B cell (primary cell): ENCODE data around the gene ZNF267. TPM values are rescaled to one million over a fixed set of nuclear protein-coding genes. Genes with fewer than 3 reads are reported as not detected.

Experiments used
- ATAC-seq: fragments of 200-7000 bp; cut with Tn5 transposase; one replicate; pipeline ENCODE4 v1.10.0; 2021; ENCODE audit warnings: low read depth, mild to moderate bottlenecking, moderate number of reproducible peaks, moderate library complexity
- CTCF ChIA-PET: fragments of 350-600 bp; sonication (Branson Sonifier 250); formaldehyde crosslinking; loops from one replicate; lab custom pipeline; 2021; ENCODE audit warnings: antibody characterized with exemption, inconsistent platforms; lab: Charles Lee
- POLR2A ChIA-PET: fragments of 350-600 bp; sonication (Branson Sonifier 250); formaldehyde crosslinking; loops from one replicate; lab custom pipeline; 2021; ENCODE audit warnings: antibody characterized with exemption; lab: Charles Lee
- DNase-seq: peaks from one replicate; pipeline ENCODE4 v3.0.0; 2013
- H2AFZ ChIP-seq: 2 replicates; pipeline ENCODE4 v1.6.1; 2012; ENCODE audit warnings: mild to moderate bottlenecking, low read depth, low read length; ENCODE audit not compliant: insufficient read depth, poor library complexity, severe bottlenecking
- H3K27ac ChIP-seq, 2 donors: 1 replicate in 1 of 2; 2 replicates in 1 of 2; pipeline ENCODE4 v1.5.1; 2012 to 2013; ENCODE audit warnings: low read length in 2 of 2, mild to moderate bottlenecking in 2 of 2, moderate library complexity in 1 of 2
- H3K27me3 ChIP-seq, 4 experiments: fragments of 200-600 bp in 1 of 4; sonication (generic) in 1 of 4; replicated peaks in 1 of 4; 1 replicate in 2 of 4; 2 replicates in 2 of 4; pipeline versions ENCODE4 v1.6.1 to v1.7.0; 2013 to 2016; ENCODE audit warnings: low read length in 3 of 4, mild to moderate bottlenecking in 2 of 4, mixed read lengths in 1 of 4, moderate library complexity in 1 of 4; ENCODE audit not compliant: insufficient read depth in 4 of 4, control insufficient read depth in 3 of 4; ENCODE audit errors: control extremely low read depth in 1 of 4
- H3K36me3 ChIP-seq, 2 experiments: replicated peaks in 1 of 2; 1 replicate in 1 of 2; 2 replicates in 1 of 2; pipeline versions ENCODE4 v1.6.1 to v1.7.1; 2013; ENCODE audit warnings: low read length in 1 of 2; ENCODE audit not compliant: insufficient read depth in 2 of 2, control insufficient read depth in 1 of 2; ENCODE audit errors: control extremely low read depth in 1 of 2, extremely low read depth in 1 of 2
- H3K4me1 ChIP-seq, 2 donors: fragments of 200-600 bp in 1 of 2; sonication (generic) in 1 of 2; 1 replicate in 1 of 2; 2 replicates in 1 of 2; pipeline versions ENCODE4 v1.5.1 to v1.6.1; 2013 to 2017; ENCODE audit warnings: low read length in 2 of 2; ENCODE audit not compliant: control insufficient read depth in 2 of 2, insufficient read depth in 2 of 2
- H3K4me2 ChIP-seq: replicated peaks from 2 replicates; pipeline ENCODE3; 2012; ENCODE audit warnings: mild to moderate bottlenecking, low read depth, low read length; ENCODE audit not compliant: poor library complexity, severe bottlenecking
- H3K4me3 ChIP-seq, 5 experiments: fragments of 200-600 bp in 1 of 5; sonication (generic) in 1 of 5; 1 replicate in 3 of 5; 2 replicates in 2 of 5; pipeline versions ENCODE4 v1.5.1 to v1.7.0; 2011 to 2016; ENCODE audit warnings: low read length in 4 of 5, mild to moderate bottlenecking in 4 of 5, low read depth in 2 of 5, control low read depth in 1 of 5, moderate library complexity in 1 of 5; ENCODE audit not compliant: insufficient read depth in 1 of 5; ENCODE audit errors: control extremely low read depth in 1 of 5, extremely low read depth in 1 of 5
- H3K79me2 ChIP-seq: fragments of 200-600 bp; sonication (generic); one replicate; pipeline ENCODE4 v1.6.0; 2016; ENCODE audit warnings: low read length; ENCODE audit not compliant: control insufficient read depth, insufficient read depth
- H3K9ac ChIP-seq: fragments of 200-600 bp; sonication (generic); 2 replicates; pipeline ENCODE4 v1.6.1; 2017; ENCODE audit warnings: mild to moderate bottlenecking, low read length, moderate library complexity
- H3K9me3 ChIP-seq, 3 donors: one replicate each; pipeline versions ENCODE4 v1.6.1 to v1.7.1; 2013; ENCODE audit warnings: low read length in 2 of 3; ENCODE audit not compliant: control insufficient read depth in 2 of 3, insufficient read depth in 1 of 3; ENCODE audit errors: control extremely low read depth in 1 of 3
- H4K20me1 ChIP-seq: 2 replicates; pipeline ENCODE4 v1.6.0; 2012; ENCODE audit warnings: mild to moderate bottlenecking, low read length; ENCODE audit not compliant: insufficient read depth, control insufficient read depth, poor library complexity, severe bottlenecking
- H3K27ac Mint-ChIP-seq: one replicate; pipeline ENCODE4 v1.8.0; 2021; ENCODE audit warnings: mixed read lengths
- H3K27me3 Mint-ChIP-seq: one replicate; pipeline ENCODE4 v1.8.0; 2021; ENCODE audit warnings: mixed read lengths
- H3K4me1 Mint-ChIP-seq: one replicate; pipeline ENCODE4 v1.8.0; 2021; ENCODE audit warnings: mixed read lengths
- H3K4me3 Mint-ChIP-seq: one replicate; pipeline ENCODE4 v1.8.0; 2021; ENCODE audit warnings: mixed read lengths
- H3K9me3 Mint-ChIP-seq: one replicate; pipeline ENCODE4 v1.8.0; 2022; ENCODE audit warnings: mixed read lengths; ENCODE audit not compliant: insufficient read depth
- CTCF ChIP-seq: fragments of 200-600 bp; IDR thresholded peaks from one replicate; pipeline ENCODE4 v1.8.0; 2022; ENCODE audit warnings: antibody characterized with exemption, mild to moderate bottlenecking
- EZH2 ChIP-seq: IDR thresholded peaks from 2 replicates; pipeline ENCODE4 v1.6.1; 2012; ENCODE audit warnings: borderline replicate concordance, low read depth, mild to moderate bottlenecking, moderate library complexity, low read length; ENCODE audit not compliant: insufficient read depth, poor library complexity, severe bottlenecking
- WGBS: methylation state at CpG from one replicate; pipeline ENCODE4 v1.1.5; 2013; ENCODE audit warnings: missing lambda C conversion rate; ENCODE audit not compliant: insufficient coverage; 5-methylcytosine and 5-hydroxymethylcytosine counted together
- intact Hi-C: fragments of 100-400 bp; cut with micrococcal nuclease; formaldehyde crosslinking; loops from one replicate; pipeline ENCODE4 v1.10.0; 2022
- polyA minus RNA-seq: library from RNA; depleted of rRNA, polyadenylated mRNA; stranded (reverse); fragments of >200 nt; gene quantifications from 2 replicates; pipeline ENCODE4 v1.2.3, GENCODE V29; 2012
- polyA plus RNA-seq: library from polyadenylated mRNA; depleted of rRNA; stranded (reverse); fragments of >200 nt; gene quantifications from 2 replicates; pipeline ENCODE4 v1.2.3, GENCODE V29; 2012
- total RNA-seq, 2 donors: library from RNA; stranded (reverse); fragments of 120-200 nt in 1 of 2; gene quantifications; 1 replicate in 1 of 2; 2 replicates in 1 of 2; pipeline versions ENCODE4 v1.2.3 to v1.2.4, GENCODE V29; 2013 to 2022

The ZNF267 gene
- 68.1 and 73.8 TPM in 2 replicates for total RNA-seq
- 38.2 TPM for total RNA-seq (2013)
- 8.6 and 11.9 TPM in 2 replicates for polyA plus RNA-seq
- 10.9 and 15.6 TPM in 2 replicates for polyA minus RNA-seq

DNA sequence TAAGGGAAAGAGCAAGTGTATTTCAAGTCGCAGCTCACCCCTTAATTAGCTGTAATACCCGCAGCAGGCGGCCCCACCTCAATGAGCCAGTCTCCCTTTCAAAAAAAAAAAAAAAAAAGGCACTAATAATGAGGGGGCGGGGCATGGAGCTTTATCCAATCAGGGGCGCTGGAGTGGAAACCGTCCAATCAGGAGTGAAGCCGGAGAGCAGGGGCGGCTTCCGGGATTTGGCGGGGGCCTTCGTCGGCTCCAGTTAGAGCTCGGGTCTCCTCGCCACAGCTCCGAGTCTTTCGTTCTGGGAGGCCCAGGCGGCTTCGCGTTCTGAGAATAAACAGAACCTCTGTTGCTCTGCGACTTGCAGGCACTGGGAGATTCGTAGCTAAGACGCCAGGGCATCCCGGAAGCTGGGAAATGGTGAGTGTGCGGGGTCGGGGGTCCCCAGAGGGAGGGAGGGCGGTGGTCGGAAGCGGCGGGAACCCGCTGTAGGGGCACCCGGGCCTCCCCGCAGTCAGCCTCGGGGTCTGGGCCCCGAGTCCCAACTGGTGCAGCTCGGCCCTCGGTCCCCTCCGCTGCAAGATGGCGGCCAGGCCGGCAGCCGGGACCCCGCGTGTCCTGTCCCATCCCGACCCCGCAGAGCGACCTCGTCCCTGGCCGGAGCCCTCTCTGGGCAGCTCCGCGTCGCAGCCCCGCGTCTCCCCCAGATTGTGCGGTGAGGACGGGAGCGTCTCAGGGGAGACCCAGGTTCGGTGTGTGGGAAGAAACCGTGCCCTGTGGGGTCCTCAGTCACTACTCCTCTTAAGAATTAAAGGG, at the start of gene ZNF267:
Gene ZNF267, plus strand, starts transcription at position 252 of the 810 bp plus-strand sequence. Its CDS starts 160 bp downstream, at position 412.
- peak within 1 kb of the TSS; percentile 97 for H3K27ac Mint-ChIP-seq
- TF ChIP-seq EZH2 (no peak), CTCF (no peak)
- peak within 1 kb of the TSS; percentile 64 for H2AFZ ChIP-seq
- H3K27me3 ChIP-seq, result no peaks in the 10 kb centered on the region
- peak within 1 kb of the TSS; percentile 81 for H3K4me2 ChIP-seq
- peak within 1 kb of the TSS; percentile 95 for H3K4me3 Mint-ChIP-seq
- H3K9me3 Mint-ChIP-seq, result no peaks in the 10 kb centered on the region
- H4K20me1 ChIP-seq, result peaks cover 42% of the 10 kb centered on the region
- H3K36me3 ChIP-seq, result peaks cover 0 to 9% of the 10 kb centered on the region in 2 experiments
- peaks cover 83% of the 10 kb centered on the region for H3K4me1 Mint-ChIP-seq
- CTCF ChIA-PET, result interaction anchor here (1.0 to 3.0 kb wide), 3 partner anchors 15 to 413 kb away, joined by 3 to 24 read pairs (median 4); no protein-coding TSS in a partner anchor
- H3K9ac ChIP-seq, result peak within 1 kb of the TSS; percentile 94
- intact Hi-C loops, result loop anchor here (5.0 to 10.0 kb wide), 4 partner anchors 161 to 689 kb away; partner anchors contain the start of gene FUS
- ATAC-seq (peak; percentile 74), DNase-seq (peak; percentile 94)
- peak within 1 kb of the TSS; percentile 89 to 92 for H3K27ac ChIP-seq
- H3K4me1 ChIP-seq, result peaks cover 58 to 66% of the 10 kb centered on the region in 2 donors
- under 1% methylated on average over 51 of the region's 57 CpGs for WGBS
- POLR2A ChIA-PET, result interaction anchor here (1.4 to 1.9 kb wide), 4 partner anchors 161 to 800 kb away, joined by 3 to 7 read pairs (median 4); partner anchors contain the start of genes ARMC5, FUS, ZNF646 and ZNF668
- H3K79me2 ChIP-seq, result peaks cover 59% of the 10 kb centered on the region
- no peaks in the 10 kb centered on the region for H3K27me3 Mint-ChIP-seq
- peak within 1 kb of the TSS; percentile 79 to 99 (median 84) for H3K4me3 ChIP-seq
- no peaks in the 10 kb centered on the region for H3K9me3 ChIP-seq

DNA sequence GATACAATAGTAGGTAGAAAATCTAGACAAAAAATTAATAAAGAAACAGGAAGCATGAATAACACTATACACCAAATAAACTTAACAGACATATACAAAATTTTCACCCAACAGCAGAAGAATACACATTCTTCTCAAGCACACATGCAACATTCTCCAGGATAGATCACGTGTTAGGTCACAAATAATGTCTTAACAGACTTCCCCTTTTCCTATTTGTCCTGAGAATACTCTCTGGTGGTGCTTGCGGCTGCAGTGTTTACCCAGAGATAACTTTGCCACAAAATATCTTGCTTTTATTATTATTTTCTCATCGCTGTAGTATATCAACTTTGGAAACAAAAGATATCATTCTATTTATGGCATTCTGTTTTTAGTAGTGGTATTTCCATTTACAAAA, 40.6 kb upstream of the ZNF267 start:
- no peak overlapping the region for H3K27ac ChIP-seq
- 0% methylated on average over 1 of the region's 3 CpGs for WGBS
- Mint-ChIP-seq H3K4me3 (no peak overlapping the region), H3K27ac (no peak overlapping the region), H3K9me3 (peaks cover 5% of the 10 kb centered on the region), H3K4me1 (no peaks in the 10 kb centered on the region), H3K27me3 (peaks cover 4% of the 10 kb centered on the region)
- H4K20me1 ChIP-seq, result no peaks in the 10 kb centered on the region
- H3K4me1 ChIP-seq, result no peaks in the 10 kb centered on the region
- no peak overlapping the region for H3K4me2 ChIP-seq
- H3K79me2 ChIP-seq, result no peaks in the 10 kb centered on the region
- CTCF ChIA-PET, result no interaction called here
- no peak overlapping the region for H3K4me3 ChIP-seq
- peaks cover 0 to 12% (median 4%) of the 10 kb centered on the region in 3 donors for H3K9me3 ChIP-seq
- TF ChIP-seq CTCF (no peak), EZH2 (no peak)
- no peak overlapping the region for H2AFZ ChIP-seq
- no peak overlapping the region for H3K9ac ChIP-seq
- H3K36me3 ChIP-seq, result no peaks in the 10 kb centered on the region
- H3K27me3 ChIP-seq, result no peaks in the 10 kb centered on the region
- intact Hi-C loops, result no loop called here
- no peak for ATAC-seq
- POLR2A ChIA-PET, result no interaction called here
- no peak for DNase-seq
